Panc1 (cell line): ENCODE measurements around the gene EVI5. TPM values are rescaled to one million over a fixed set of nuclear protein-coding genes. Genes with fewer than 3 reads are reported as not detected.

Source experiments
- ATAC-seq: fragments of 200-7000 bp; cut with Tn5 transposase; 2 replicates; pipeline ENCODE4 v1.9.1; 2020; ENCODE audit warnings: mild to moderate bottlenecking, moderate library complexity
- BruUV-seq: library from RNA; stranded (reverse); fragments of 400-500 nt; replicated peaks from 2 replicates; lab custom pipeline; 2021; lab: Mats Ljungman, UMichigan
- CTCF ChIA-PET: fragments of 300-600 bp; sonication (Branson Sonifier 250); formaldehyde crosslinking; loops from one replicate; lab custom pipeline; 2022; ENCODE audit warnings: antibody characterized with exemption; lab: Charles Lee
- POLR2A ChIA-PET: fragments of 300-600 bp; sonication (Branson Sonifier 250); formaldehyde crosslinking; loops from one replicate; lab custom pipeline; 2022; ENCODE audit warnings: antibody characterized with exemption; lab: Charles Lee
- DNase-seq: peaks from one replicate; pipeline ENCODE4 v3.0.0-alpha.2; 2010; ENCODE audit warnings: low read depth, low spot score
- H3K27ac ChIP-seq: 2 replicates; pipeline ENCODE4 v1.5.1; 2011; ENCODE audit warnings: mild to moderate bottlenecking, low read length, inconsistent platforms
- H3K27me3 ChIP-seq: fragments of 200-500 bp; sonication (Bioruptor generic); 2 replicates; pipeline ENCODE4 v1.6.0; 2014; ENCODE audit warnings: low read length, inconsistent platforms; ENCODE audit not compliant: control insufficient read depth, insufficient read depth
- H3K36me3 ChIP-seq: fragments of 200-500 bp; sonication (Bioruptor generic); 2 replicates; pipeline ENCODE4 v1.5.1; 2014; ENCODE audit warnings: inconsistent platforms, mild to moderate bottlenecking, low read length, moderate library complexity; ENCODE audit not compliant: control insufficient read depth, insufficient read depth
- H3K4me1 ChIP-seq: 2 replicates; pipeline ENCODE4 v1.5.1; 2011; ENCODE audit warnings: inconsistent platforms, mild to moderate bottlenecking, low read length, moderate library complexity; ENCODE audit not compliant: control insufficient read depth, insufficient read depth
- H3K4me3 ChIP-seq, 2 experiments: 2 replicates each; pipeline ENCODE4 v1.5.1; 2011 to 2012; ENCODE audit warnings: low read depth in 2 of 2, low read length in 2 of 2, mild to moderate bottlenecking in 2 of 2, inconsistent platforms in 1 of 2, moderate library complexity in 1 of 2
- H3K9me3 ChIP-seq: fragments of 200-500 bp; sonication (Bioruptor generic); 2 replicates; pipeline ENCODE4 v1.5.1; 2014; ENCODE audit warnings: low read depth, mild to moderate bottlenecking, inconsistent platforms, low read length, moderate library complexity; ENCODE audit not compliant: control insufficient read depth, insufficient read depth
- CTCF ChIP-seq: fragments of 450-650 bp; IDR thresholded peaks from 2 replicates; pipeline ENCODE4 v1.5.1; 2017; ENCODE audit warnings: mild to moderate bottlenecking
- POLR2AphosphoS5 ChIP-seq: IDR thresholded peaks from 2 replicates; pipeline ENCODE4 v1.6.1; 2012; ENCODE audit warnings: mild to moderate bottlenecking, low read depth, low read length, moderate library complexity
- SIN3A ChIP-seq: IDR thresholded peaks from 2 replicates; pipeline ENCODE4 v1.6.1; 2012; ENCODE audit warnings: low read depth, mild to moderate bottlenecking, low read length, moderate library complexity, borderline replicate concordance; ENCODE audit not compliant: insufficient read depth
- TCF7L2 ChIP-seq: IDR thresholded peaks from 2 replicates; pipeline ENCODE4 v1.6.1; 2011; ENCODE audit warnings: mild to moderate bottlenecking, low read depth, low read length, inconsistent platforms
- in situ Hi-C: cut with HindIII; loops from 2 replicates; pipeline ENCODE4 v1.10.0; 2016; ENCODE audit warnings: low sequenced_read_pairs, low pct_unique_long_range_greater_than_20kb
- intact Hi-C: fragments of 100-400 bp; cut with micrococcal nuclease; formaldehyde crosslinking; loops from one replicate; pipeline ENCODE4 v1.10.0; 2022; ENCODE audit not compliant: unreplicated experiment
- total RNA-seq: library from RNA; stranded (reverse); gene quantifications from one replicate; pipeline ENCODE4 v1.2.1, GENCODE V29; 2021; ENCODE audit not compliant: unreplicated experiment
- TF ChIP-seq, protein P1 (sequence below), 2 experiments: IDR thresholded peaks; 2 replicates each; pipeline ENCODE4 v1.6.1; 2011 to 2012; ENCODE audit warnings: low read depth in 2 of 2, control low read depth in 1 of 2, low read length in 1 of 2, mild to moderate bottlenecking in 1 of 2, moderate library complexity in 1 of 2; ENCODE audit not compliant: insufficient read depth in 1 of 2

EVI5 gene
- total RNA-seq, 1 experiment from 2014 or later, result 21.2 TPM

DNA sequence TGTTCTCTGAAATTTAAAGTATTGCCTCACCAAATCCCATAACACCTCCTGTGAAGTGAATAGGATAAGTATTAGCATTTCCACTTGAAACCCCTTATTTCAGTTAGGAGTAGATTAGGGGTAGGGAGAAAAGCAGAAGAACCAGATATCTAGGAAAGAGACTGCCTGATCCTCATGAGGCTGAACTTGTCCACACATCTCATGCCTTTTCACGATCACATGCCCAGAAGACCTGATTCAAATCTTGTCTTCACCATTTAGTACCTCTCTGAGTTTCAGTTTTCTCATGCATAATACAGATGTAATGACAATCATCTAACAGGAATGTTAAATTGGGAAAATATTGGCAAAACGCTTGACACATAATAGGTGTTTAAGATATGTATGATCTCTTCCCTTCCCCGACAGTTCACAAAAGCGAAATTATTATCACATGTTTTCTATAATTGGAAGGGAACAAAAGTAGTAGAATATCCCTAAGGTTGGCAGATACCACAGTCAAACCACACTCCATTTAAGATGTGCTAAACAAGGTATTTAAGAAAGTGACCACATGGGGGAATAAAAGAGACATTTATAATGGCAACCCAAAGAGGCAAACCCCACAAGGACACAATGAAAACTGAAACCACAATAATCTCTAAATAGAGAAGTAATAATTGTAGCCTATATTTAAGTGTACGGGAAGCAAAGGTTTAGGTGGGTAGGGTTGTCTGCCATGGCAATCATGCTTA lies 323.4 kb downstream of the EVI5 start:
- no peaks in the 10 kb centered on the region for H3K36me3 ChIP-seq
- ATAC-seq (no peak), DNase-seq (no peak)
- BruUV-seq, result no TSS peak
- ChIA-PET CTCF (no interaction called here), POLR2A (no interaction called here)
- TF ChIP-seq CTCF (no peak), POLR2AphosphoS5 (no peak), TCF7L2 (no peak), SIN3A (no peak)
- TF ChIP-seq, protein P1, sequence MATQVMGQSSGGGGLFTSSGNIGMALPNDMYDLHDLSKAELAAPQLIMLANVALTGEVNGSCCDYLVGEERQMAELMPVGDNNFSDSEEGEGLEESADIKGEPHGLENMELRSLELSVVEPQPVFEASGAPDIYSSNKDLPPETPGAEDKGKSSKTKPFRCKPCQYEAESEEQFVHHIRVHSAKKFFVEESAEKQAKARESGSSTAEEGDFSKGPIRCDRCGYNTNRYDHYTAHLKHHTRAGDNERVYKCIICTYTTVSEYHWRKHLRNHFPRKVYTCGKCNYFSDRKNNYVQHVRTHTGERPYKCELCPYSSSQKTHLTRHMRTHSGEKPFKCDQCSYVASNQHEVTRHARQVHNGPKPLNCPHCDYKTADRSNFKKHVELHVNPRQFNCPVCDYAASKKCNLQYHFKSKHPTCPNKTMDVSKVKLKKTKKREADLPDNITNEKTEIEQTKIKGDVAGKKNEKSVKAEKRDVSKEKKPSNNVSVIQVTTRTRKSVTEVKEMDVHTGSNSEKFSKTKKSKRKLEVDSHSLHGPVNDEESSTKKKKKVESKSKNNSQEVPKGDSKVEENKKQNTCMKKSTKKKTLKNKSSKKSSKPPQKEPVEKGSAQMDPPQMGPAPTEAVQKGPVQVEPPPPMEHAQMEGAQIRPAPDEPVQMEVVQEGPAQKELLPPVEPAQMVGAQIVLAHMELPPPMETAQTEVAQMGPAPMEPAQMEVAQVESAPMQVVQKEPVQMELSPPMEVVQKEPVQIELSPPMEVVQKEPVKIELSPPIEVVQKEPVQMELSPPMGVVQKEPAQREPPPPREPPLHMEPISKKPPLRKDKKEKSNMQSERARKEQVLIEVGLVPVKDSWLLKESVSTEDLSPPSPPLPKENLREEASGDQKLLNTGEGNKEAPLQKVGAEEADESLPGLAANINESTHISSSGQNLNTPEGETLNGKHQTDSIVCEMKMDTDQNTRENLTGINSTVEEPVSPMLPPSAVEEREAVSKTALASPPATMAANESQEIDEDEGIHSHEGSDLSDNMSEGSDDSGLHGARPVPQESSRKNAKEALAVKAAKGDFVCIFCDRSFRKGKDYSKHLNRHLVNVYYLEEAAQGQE (IDR thresholded peaks at IDR 0.05; ENCODE audit: insufficient read depth in 1 of 2, low read depth in 2 of 2, low read length in 1 of 2), result no peak
- intact Hi-C loops (no loop called here), in situ Hi-C loops (no loop called here)
- no peaks in the 10 kb centered on the region for H3K4me1 ChIP-seq
- no peaks in the 10 kb centered on the region for H3K27me3 ChIP-seq
- H3K9me3 ChIP-seq, result no peaks in the 10 kb centered on the region
- no peak overlapping the region for H3K27ac ChIP-seq
- no peak overlapping the region for H3K4me3 ChIP-seq

DNA sequence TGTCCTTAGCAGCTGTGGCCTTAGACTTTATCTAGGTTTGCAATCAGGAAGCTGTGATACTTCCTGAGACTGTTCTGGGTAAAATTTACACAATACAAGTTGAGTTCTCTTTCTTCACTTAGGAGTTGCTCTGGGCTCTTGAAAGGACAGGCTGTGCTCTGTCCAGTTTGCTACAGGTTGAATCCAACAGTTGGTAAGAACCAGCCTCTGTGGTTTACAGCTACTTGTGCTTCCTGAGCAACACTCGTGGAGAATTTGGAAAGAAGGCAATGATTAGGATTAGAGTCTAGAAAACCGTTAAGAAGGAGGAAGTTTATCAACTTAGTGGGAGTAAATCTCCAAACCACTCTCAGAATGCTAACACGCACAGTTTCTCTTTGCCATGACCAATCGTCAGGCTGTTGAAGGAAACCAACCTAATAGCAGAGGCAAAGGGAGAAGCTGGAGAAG lies 325.0 kb downstream of the EVI5 start:
- no peak for ATAC-seq
- no peaks in the 10 kb centered on the region for H3K27me3 ChIP-seq
- H3K4me3 ChIP-seq, result no peak overlapping the region
- no TSS peak for BruUV-seq
- no peaks in the 10 kb centered on the region for H3K4me1 ChIP-seq
- TF ChIP-seq, protein P1 (IDR thresholded peaks at IDR 0.05; ENCODE audit: insufficient read depth in 1 of 2, low read depth in 2 of 2, low read length in 1 of 2), result no peak
- no peak for TF ChIP-seq CTCF
- no peak for TF ChIP-seq TCF7L2
- no peak for TF ChIP-seq POLR2AphosphoS5
- no peak for TF ChIP-seq SIN3A
- CTCF ChIA-PET, result no interaction called here
- POLR2A ChIA-PET, result no interaction called here
- DNase-seq, result no peak
- in situ Hi-C loops, result no loop called here
- no peaks in the 10 kb centered on the region for H3K36me3 ChIP-seq
- no peaks in the 10 kb centered on the region for H3K9me3 ChIP-seq
- intact Hi-C loops, result no loop called here
- H3K27ac ChIP-seq, result no peak overlapping the region
